ENCODE results near the gene DDX54. TPM values are rescaled to one million over a fixed set of nuclear protein-coding genes. Genes with fewer than 3 reads are reported as not detected.

Gene DDX54
- total RNA-seq, 1 donor from 2014 or later: 34.7 TPM

DNA sequence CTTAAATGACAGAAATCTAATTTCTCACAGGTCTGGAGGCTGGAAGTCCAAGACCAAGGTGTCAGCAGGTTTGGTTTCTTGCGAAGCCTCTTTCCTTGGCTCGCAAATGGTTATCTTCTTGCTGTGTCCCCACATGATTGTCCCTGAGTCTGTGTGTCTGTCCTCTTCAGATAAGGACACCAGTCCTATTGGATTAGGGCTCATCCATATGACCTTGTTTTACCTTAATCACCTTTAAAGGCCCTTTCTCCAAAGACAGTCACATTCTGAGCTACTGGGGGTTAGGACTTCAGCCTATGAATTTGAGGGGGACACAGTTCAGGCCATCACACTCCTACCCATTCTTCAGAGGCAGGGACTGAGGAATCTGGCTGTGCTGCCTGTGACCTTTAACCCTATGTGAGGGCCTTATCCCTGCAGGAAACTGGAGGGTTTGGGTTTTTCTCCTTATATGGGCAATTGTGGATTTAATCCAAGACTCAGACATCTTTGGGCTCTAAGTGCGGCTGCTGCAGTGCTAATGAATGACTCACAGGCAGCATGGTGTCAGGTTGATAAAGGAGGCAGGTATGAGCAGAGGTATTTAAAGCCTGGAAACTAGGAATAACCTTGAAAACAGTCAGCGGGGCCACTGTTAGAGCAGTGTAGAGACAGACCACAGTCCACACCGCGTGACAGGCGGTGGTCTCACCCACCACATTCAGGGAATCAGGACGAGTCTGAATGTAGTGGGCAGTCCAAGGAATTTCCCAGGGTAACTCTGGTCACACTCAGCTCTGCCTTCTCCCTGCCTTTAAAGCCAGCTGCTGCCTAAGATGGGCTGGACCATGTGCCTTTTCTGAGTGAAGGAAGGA lies 46.2 kb upstream of the DDX54 start:
- H3K27ac ChIP-seq (replicated peaks): peak overlapping the region; percentile 99
- peaks cover 100% of the 10 kb centered on the region for H3K4me1 ChIP-seq
- intact Hi-C loops (cut with micrococcal nuclease): no loop called here
- H3K4me3 ChIP-seq: no peak overlapping the region
- TF ChIP-seq CTCF (IDR thresholded peaks at IDR 0.05; ENCODE audit: borderline replicate concordance): no peak
- H3K9me3 ChIP-seq (replicated peaks): no peaks in the 10 kb centered on the region
- peaks cover 84% of the 10 kb centered on the region for H3K36me3 ChIP-seq
- no peaks in the 10 kb centered on the region for H3K27me3 ChIP-seq (ENCODE audit: low read depth)
- DNase-seq: no peak

DNA sequence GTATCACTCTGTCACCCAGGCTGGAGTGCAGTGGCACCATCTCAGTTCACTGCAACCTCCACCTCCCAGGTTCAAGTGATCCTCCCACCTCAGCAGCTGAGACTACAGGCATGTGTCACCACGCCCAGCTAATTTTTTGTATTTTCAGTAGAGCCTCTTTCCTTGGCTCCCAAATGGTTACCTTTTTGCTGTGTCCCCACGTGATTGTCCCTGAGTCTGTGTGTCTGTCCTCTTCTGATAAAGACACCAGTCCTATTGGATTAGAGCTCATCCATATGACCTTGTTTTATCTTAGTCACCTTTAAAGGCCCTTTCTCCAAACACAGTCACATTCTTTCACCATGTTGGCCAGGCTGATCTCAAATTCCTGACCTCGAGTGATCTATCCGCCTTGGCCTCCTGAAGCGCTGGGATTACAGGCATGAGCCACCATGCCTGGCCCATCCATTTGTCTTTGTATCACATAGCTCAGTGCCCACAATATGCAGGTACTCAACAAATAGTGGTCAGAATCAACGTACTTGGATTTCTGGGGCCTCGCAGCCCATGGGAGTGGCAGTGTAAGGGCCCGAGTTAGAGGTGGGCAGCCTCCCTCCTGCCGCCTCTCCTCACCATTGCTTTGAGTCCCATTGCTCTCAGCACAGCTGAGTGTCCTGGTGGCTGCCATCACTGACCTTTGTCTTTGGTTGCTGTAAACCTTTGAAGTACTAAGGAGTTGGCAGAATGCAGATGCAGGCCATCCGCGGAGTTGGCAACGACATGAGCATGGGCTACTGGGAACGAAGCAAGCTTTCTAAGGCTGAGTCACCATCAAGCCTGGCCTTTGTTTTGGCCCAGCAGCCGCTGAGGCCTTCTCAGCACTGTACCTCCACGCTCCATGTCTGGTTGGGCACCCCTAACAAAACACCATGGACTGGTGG lies 45.3 kb upstream of the DDX54 start:
- H3K4me3 ChIP-seq: no peak overlapping the region
- no peaks in the 10 kb centered on the region for H3K9me3 ChIP-seq (replicated peaks)
- no peak for DNase-seq
- peaks cover 100% of the 10 kb centered on the region for H3K4me1 ChIP-seq
- intact Hi-C loops (cut with micrococcal nuclease): no loop called here
- TF ChIP-seq CTCF (IDR thresholded peaks at IDR 0.05; ENCODE audit: borderline replicate concordance): no peak
- H3K27ac ChIP-seq (replicated peaks): peak overlapping the region; percentile 99
- H3K36me3 ChIP-seq: peaks cover 88% of the 10 kb centered on the region
- no peaks in the 10 kb centered on the region for H3K27me3 ChIP-seq (ENCODE audit: low read depth)

GRCh38 chr12:113228394-113229028 lies 43.2 kb upstream of the DDX54 start:
- Histone ChIP-seq H3K9me3 (replicated peaks) (no peaks in the 10 kb centered on the region), H3K27me3 (ENCODE audit: low read depth) (no peaks in the 10 kb centered on the region), H3K27ac (replicated peaks) (peak overlapping the region; percentile 99), H3K4me3 (peak overlapping the region; percentile 8), H3K36me3 (peaks cover 72% of the 10 kb centered on the region), H3K4me1 (peaks cover 100% of the 10 kb centered on the region)
- intact Hi-C loops (cut with micrococcal nuclease): no loop called here
- TF ChIP-seq CTCF (IDR thresholded peaks at IDR 0.05; ENCODE audit: borderline replicate concordance): no peak
- no peak for DNase-seq

GRCh38 chr12:113227686-113228391 lies 42.6 kb upstream of the DDX54 start:
- Histone ChIP-seq H3K4me3 (peak overlapping the region; percentile 10), H3K36me3 (peaks cover 65% of the 10 kb centered on the region), H3K4me1 (peaks cover 100% of the 10 kb centered on the region), H3K27ac (replicated peaks) (peak overlapping the region; percentile 99), H3K9me3 (replicated peaks) (no peaks in the 10 kb centered on the region), H3K27me3 (ENCODE audit: low read depth) (no peaks in the 10 kb centered on the region)
- no peak for DNase-seq
- no peak for TF ChIP-seq CTCF (IDR thresholded peaks at IDR 0.05; ENCODE audit: borderline replicate concordance)
- intact Hi-C loops (cut with micrococcal nuclease): no loop called here
